Neutrophil (primary cell): ENCODE data around the gene DLGAP4.

Experiments used
- H3K27ac ChIP-seq: fragments of 200-600 bp; sonication (generic); 2 replicates; pipeline ENCODE4 v1.5.1; 2016; ENCODE audit warnings: mild to moderate bottlenecking, moderate library complexity
- H3K27me3 ChIP-seq: fragments of 200-600 bp; sonication (generic); 2 replicates; pipeline ENCODE4 v1.6.0; 2016; ENCODE audit warnings: mild to moderate bottlenecking
- H3K36me3 ChIP-seq: fragments of 200-600 bp; sonication (generic); 2 replicates; pipeline ENCODE4 v1.5.1; 2017
- H3K4me1 ChIP-seq, 2 experiments: fragments of 200-600 bp in 1 of 2; sonication (generic) in 1 of 2; 1 replicate in 1 of 2; 2 replicates in 1 of 2; pipeline versions ENCODE4 v1.5.1 to v1.6.1; 2013 to 2016; ENCODE audit warnings: low read depth in 1 of 2, low read length in 1 of 2, mild to moderate bottlenecking in 1 of 2, moderate library complexity in 1 of 2; ENCODE audit not compliant: control insufficient read depth in 1 of 2, insufficient read depth in 1 of 2
- H3K4me3 ChIP-seq, 2 experiments: fragments of 200-600 bp in 1 of 2; sonication (generic) in 1 of 2; 1 replicate in 1 of 2; 2 replicates in 1 of 2; pipeline ENCODE4 v1.5.1; 2013 to 2016; ENCODE audit warnings: low read depth in 1 of 2, low read length in 1 of 2, mild to moderate bottlenecking in 1 of 2, moderate library complexity in 1 of 2
- H3K9me3 ChIP-seq: fragments of 200-600 bp; sonication (generic); 2 replicates; pipeline ENCODE4 v1.5.1; 2016
- CTCF ChIP-seq: fragments of 200-600 bp; sonication (generic); IDR thresholded peaks from 2 replicates; pipeline ENCODE4 v1.5.1; 2016; ENCODE audit warnings: antibody characterized with exemption

The DLGAP4 gene

DNA sequence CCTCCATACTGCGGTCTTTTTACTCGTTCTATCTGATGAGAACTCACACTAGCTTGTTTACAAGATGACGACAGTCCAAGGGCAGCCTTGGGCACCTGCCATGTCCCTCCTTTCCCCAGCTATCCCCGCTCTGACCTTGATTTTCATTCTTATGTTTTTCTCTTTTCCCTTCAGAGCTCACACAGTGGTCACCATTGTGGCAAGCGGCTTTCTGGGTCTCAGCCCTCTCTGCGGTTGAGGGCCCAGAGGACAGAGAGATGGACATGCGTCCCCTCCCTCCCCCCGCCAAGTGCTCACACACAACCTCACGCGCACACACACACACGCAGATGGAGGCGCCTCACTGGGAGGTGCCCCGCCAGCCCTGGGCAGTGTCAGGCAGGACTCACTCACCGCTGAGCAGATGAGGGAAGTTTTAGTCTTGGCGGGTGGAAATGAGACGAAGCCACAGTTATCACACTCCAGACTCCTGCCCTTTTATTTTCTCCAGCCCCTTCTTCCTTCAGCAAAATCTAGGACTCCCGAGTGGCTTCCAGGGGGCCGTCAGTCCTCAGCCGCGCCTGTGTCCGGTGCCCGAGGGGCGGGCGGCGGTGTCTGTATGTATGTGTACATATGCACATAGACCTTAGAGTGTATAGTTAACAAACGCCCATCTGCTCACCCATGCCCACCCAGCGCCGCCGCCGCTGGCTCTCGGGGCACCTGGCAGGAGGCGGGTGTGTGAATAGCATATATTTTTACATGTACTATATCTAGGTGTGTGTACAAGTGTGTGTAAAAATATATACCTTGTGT, 221.4 kb downstream of the DLGAP4 start:
- peaks cover 47% of the 10 kb centered on the region for H3K36me3 ChIP-seq
- no peak overlapping the region for H3K27ac ChIP-seq
- H3K9me3 ChIP-seq, result no peaks in the 10 kb centered on the region
- no peak for TF ChIP-seq CTCF
- no peaks in the 10 kb centered on the region for H3K4me1 ChIP-seq
- H3K4me3 ChIP-seq, result no peak overlapping the region
- H3K27me3 ChIP-seq, result no peaks in the 10 kb centered on the region

DNA sequence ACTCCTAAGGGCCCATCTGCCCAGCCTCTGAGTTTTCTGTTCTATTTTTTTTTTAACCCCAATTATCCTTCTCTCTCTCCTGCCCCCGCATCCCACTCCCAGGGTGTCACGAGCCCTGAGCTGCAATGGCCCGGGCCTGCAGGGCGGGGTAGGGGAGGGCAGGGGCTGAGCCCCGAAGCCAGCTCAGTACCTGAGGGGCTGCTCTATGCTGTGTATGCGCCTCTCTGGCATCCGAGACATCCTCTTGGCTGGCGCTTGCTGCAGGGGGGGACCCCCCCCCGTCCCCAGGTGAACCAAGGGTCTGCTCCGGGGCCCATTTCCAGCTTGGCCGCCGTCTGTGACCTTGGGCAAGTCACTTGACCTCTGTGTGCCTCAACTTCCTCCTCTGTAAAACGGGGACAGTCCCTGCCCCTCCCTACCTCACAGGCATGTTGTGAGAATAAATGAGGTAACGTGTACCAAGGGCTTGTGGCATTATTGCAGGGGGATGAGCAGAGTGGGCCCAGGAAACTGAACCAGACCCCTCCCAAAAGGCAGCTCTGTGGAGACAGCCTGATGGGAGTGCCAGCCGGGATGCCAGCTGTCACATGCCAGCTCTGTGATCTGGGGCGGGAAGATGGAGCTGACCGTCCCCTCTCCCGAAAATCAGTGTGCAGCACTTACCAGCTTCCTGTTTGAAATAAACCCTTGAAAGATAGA, 222.2 kb downstream of the DLGAP4 start:
- no peaks in the 10 kb centered on the region for H3K4me1 ChIP-seq
- H3K36me3 ChIP-seq, result peaks cover 47% of the 10 kb centered on the region
- H3K27me3 ChIP-seq, result no peaks in the 10 kb centered on the region

DNA sequence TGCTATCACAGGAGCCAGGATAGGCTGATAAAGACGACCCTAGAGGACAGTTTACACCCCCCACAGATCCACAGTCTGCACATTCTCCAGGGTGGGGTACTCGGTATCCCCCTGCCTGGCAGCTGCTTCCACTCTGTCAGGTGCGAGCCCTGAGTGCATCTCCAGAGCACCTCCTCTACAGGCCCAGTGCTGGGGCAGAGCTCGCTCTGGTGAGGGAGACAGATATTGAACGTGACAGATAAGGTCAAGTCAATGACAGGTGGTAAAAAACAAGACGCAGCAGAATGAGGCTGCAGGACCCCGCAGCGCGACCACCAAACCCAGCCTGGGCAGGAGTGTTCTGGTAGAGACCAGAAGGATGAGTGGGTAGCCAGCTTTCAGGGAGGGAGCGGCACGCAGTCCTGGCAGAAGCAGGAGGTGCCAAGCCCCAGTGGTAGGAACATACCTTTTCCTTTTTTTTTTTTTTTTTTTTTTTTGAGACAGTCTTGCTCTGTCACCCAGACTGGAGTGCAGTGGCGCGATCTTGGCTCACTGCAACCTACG, 222.8 kb downstream of the DLGAP4 start:
- H3K27me3 ChIP-seq, result no peaks in the 10 kb centered on the region
- TF ChIP-seq CTCF, result no peak
- H3K36me3 ChIP-seq, result peaks cover 44% of the 10 kb centered on the region
- H3K9me3 ChIP-seq, result no peaks in the 10 kb centered on the region
- H3K4me1 ChIP-seq, result no peaks in the 10 kb centered on the region
- H3K27ac ChIP-seq, result no peak overlapping the region
- no peak overlapping the region for H3K4me3 ChIP-seq

More for the DNA sequence above, 222.2 kb downstream of the DLGAP4 start:
- Histone ChIP-seq H3K27ac (no peak overlapping the region), H3K9me3 (no peaks in the 10 kb centered on the region), H3K4me3 (no peak overlapping the region)
- TF ChIP-seq CTCF, result no peak

GRCh38 chr20:36532388-36532787, 226.2 kb downstream of the DLGAP4 start:
- H3K36me3 ChIP-seq, result peaks cover 11% of the 10 kb centered on the region
- no peak overlapping the region for H3K4me3 ChIP-seq
- TF ChIP-seq CTCF, result no peak
- no peak overlapping the region for H3K27ac ChIP-seq
- no peaks in the 10 kb centered on the region for H3K27me3 ChIP-seq
- H3K9me3 ChIP-seq, result no peaks in the 10 kb centered on the region
- H3K4me1 ChIP-seq, result no peaks in the 10 kb centered on the region

- Histone ChIP-seq H3K27ac (no peak overlapping the region), H3K9me3 (no peaks in the 10 kb centered on the region), H3K4me3 (no peak overlapping the region), H3K27me3 (no peaks in the 10 kb centered on the region), H3K36me3 (peaks cover 7% of the 10 kb centered on the region), H3K4me1 (no peaks in the 10 kb centered on the region)
- no peak for TF ChIP-seq CTCF
Observed at GRCh38 chr20:36532822-36533221, 226.7 kb downstream of the DLGAP4 start.
